ENCODE measurements around the gene GDF15.

GRCh38 chr19:18351544-18351943, 34.4 kb upstream of the GDF15 start:
- no peak for TF ChIP-seq EP300 (IDR thresholded peaks at IDR 0.05)
- no peak for TF ChIP-seq CTCF (IDR thresholded peaks at IDR 0.05)
